Measurements from ENCODE around the gene CSHL1.

Gene CSHL1

GRCh38 chr17:63944736-63945499 is 33.9 kb upstream of the CSHL1 start:
- Mint-ChIP-seq H3K9me3 (no peaks in the 10 kb centered on the region), H3K4me1 (peaks cover 12% of the 10 kb centered on the region), H3K27me3 (no peaks in the 10 kb centered on the region), H3K27ac (no peak overlapping the region), H3K36me3 (no peaks in the 10 kb centered on the region), H3K4me3 (peak overlapping the region; percentile 42)

GRCh38 chr17:63943745-63944144 is 32.7 kb upstream of the CSHL1 start:
- Mint-ChIP-seq H3K9me3 (no peaks in the 10 kb centered on the region), H3K36me3 (no peaks in the 10 kb centered on the region), H3K4me3 (no peak overlapping the region), H3K27ac (peak overlapping the region; percentile 4), H3K27me3 (no peaks in the 10 kb centered on the region), H3K4me1 (peaks cover 12% of the 10 kb centered on the region)

GRCh38 chr17:63942309-63942985 is 31.4 kb upstream of the CSHL1 start:
- Mint-ChIP-seq H3K4me1 (peaks cover 12% of the 10 kb centered on the region), H3K27ac (no peak overlapping the region), H3K36me3 (no peaks in the 10 kb centered on the region), H3K4me3 (no peak overlapping the region), H3K9me3 (no peaks in the 10 kb centered on the region), H3K27me3 (no peaks in the 10 kb centered on the region)

- Mint-ChIP-seq H3K4me3 (no peak overlapping the region), H3K4me1 (peaks cover 10% of the 10 kb centered on the region), H3K36me3 (no peaks in the 10 kb centered on the region), H3K27me3 (no peaks in the 10 kb centered on the region), H3K27ac (no peak overlapping the region), H3K9me3 (no peaks in the 10 kb centered on the region)
These were observed 30.7 kb upstream of the CSHL1 start for GRCh38 chr17:63941751-63942150.

- Mint-ChIP-seq H3K9me3 (no peaks in the 10 kb centered on the region), H3K4me3 (no peak overlapping the region), H3K27ac (no peak overlapping the region), H3K27me3 (no peaks in the 10 kb centered on the region), H3K4me1 (peaks cover 6% of the 10 kb centered on the region), H3K36me3 (no peaks in the 10 kb centered on the region)
These were observed 30.1 kb upstream of the CSHL1 start for GRCh38 chr17:63941162-63941561.

GRCh38 chr17:63940584-63940983 is 29.5 kb upstream of the CSHL1 start:
- Mint-ChIP-seq H3K4me1 (peaks cover 6% of the 10 kb centered on the region), H3K36me3 (no peaks in the 10 kb centered on the region), H3K9me3 (no peaks in the 10 kb centered on the region), H3K27ac (no peak overlapping the region), H3K4me3 (no peak overlapping the region), H3K27me3 (no peaks in the 10 kb centered on the region)

- Mint-ChIP-seq H3K9me3 (no peaks in the 10 kb centered on the region), H3K27me3 (no peaks in the 10 kb centered on the region), H3K27ac (no peak overlapping the region), H3K4me1 (no peaks in the 10 kb centered on the region), H3K36me3 (no peaks in the 10 kb centered on the region), H3K4me3 (no peak overlapping the region)
These were observed 28.8 kb upstream of the CSHL1 start for GRCh38 chr17:63939884-63940283.

- H3K27ac Mint-ChIP-seq = peak overlapping the region; percentile 12
- H3K4me1 Mint-ChIP-seq = no peaks in the 10 kb centered on the region
- H3K4me3 Mint-ChIP-seq = no peak overlapping the region
- H3K36me3 Mint-ChIP-seq = no peaks in the 10 kb centered on the region
- H3K9me3 Mint-ChIP-seq = no peaks in the 10 kb centered on the region
- H3K27me3 Mint-ChIP-seq = no peaks in the 10 kb centered on the region
These were observed 28.3 kb upstream of the CSHL1 start for GRCh38 chr17:63939401-63939800.

- Mint-ChIP-seq H3K36me3 (no peaks in the 10 kb centered on the region), H3K4me3 (no peak overlapping the region), H3K27ac (no peak overlapping the region), H3K9me3 (no peaks in the 10 kb centered on the region), H3K27me3 (no peaks in the 10 kb centered on the region), H3K4me1 (peaks cover 2% of the 10 kb centered on the region)
These were observed 26.9 kb upstream of the CSHL1 start for GRCh38 chr17:63937920-63938319.

GRCh38 chr17:63937319-63937718 is 26.3 kb upstream of the CSHL1 start:
- H3K4me1 Mint-ChIP-seq = peaks cover 8% of the 10 kb centered on the region
- no peaks in the 10 kb centered on the region for H3K36me3 Mint-ChIP-seq
- no peak overlapping the region for H3K4me3 Mint-ChIP-seq
- no peak overlapping the region for H3K27ac Mint-ChIP-seq
- no peaks in the 10 kb centered on the region for H3K9me3 Mint-ChIP-seq
- no peaks in the 10 kb centered on the region for H3K27me3 Mint-ChIP-seq

- H3K27me3 Mint-ChIP-seq = no peaks in the 10 kb centered on the region
- peaks cover 25% of the 10 kb centered on the region for H3K4me1 Mint-ChIP-seq
- H3K36me3 Mint-ChIP-seq = no peaks in the 10 kb centered on the region
- H3K4me3 Mint-ChIP-seq = no peak overlapping the region
- H3K9me3 Mint-ChIP-seq = no peaks in the 10 kb centered on the region
- H3K27ac Mint-ChIP-seq = no peak overlapping the region
These were observed 23.4 kb upstream of the CSHL1 start for GRCh38 chr17:63934183-63935112.

GRCh38 chr17:63933598-63933997 is 22.5 kb upstream of the CSHL1 start:
- no peaks in the 10 kb centered on the region for H3K9me3 Mint-ChIP-seq
- peaks cover 25% of the 10 kb centered on the region for H3K4me1 Mint-ChIP-seq
- H3K27ac Mint-ChIP-seq = no peak overlapping the region
- no peak overlapping the region for H3K4me3 Mint-ChIP-seq
- H3K27me3 Mint-ChIP-seq = no peaks in the 10 kb centered on the region
- peaks cover 1% of the 10 kb centered on the region for H3K36me3 Mint-ChIP-seq

- H3K9me3 Mint-ChIP-seq = no peaks in the 10 kb centered on the region
- peak overlapping the region; percentile 94 for H3K4me3 Mint-ChIP-seq
- peak overlapping the region; percentile 96 for H3K27ac Mint-ChIP-seq
- H3K27me3 Mint-ChIP-seq = no peaks in the 10 kb centered on the region
- H3K36me3 Mint-ChIP-seq = peaks cover 1% of the 10 kb centered on the region
- peaks cover 25% of the 10 kb centered on the region for H3K4me1 Mint-ChIP-seq
These were observed 21.7 kb upstream of the CSHL1 start for GRCh38 chr17:63932721-63933120.

- no peaks in the 10 kb centered on the region for H3K27me3 Mint-ChIP-seq
- peak within 1 kb of the TSS; percentile 94 for H3K4me3 Mint-ChIP-seq
- H3K36me3 Mint-ChIP-seq = peaks cover 1% of the 10 kb centered on the region
- no peaks in the 10 kb centered on the region for H3K9me3 Mint-ChIP-seq
- H3K27ac Mint-ChIP-seq = peak within 1 kb of the TSS; percentile 96
- peaks cover 25% of the 10 kb centered on the region for H3K4me1 Mint-ChIP-seq
These were observed 21.0 kb upstream of the CSHL1 start, which contains the start of gene CD79B for GRCh38 chr17:63931981-63932561. CD79B (minus strand) TSS chr17:63932331; CDS start chr17:63932261, 70 bp downstream.

GRCh38 chr17:63930951-63931575 is 20.0 kb upstream of the CSHL1 start:
- Mint-ChIP-seq H3K9me3 (no peaks in the 10 kb centered on the region), H3K4me3 (peak overlapping the region; percentile 94), H3K4me1 (peaks cover 25% of the 10 kb centered on the region), H3K36me3 (peaks cover 1% of the 10 kb centered on the region), H3K27ac (no peak overlapping the region), H3K27me3 (no peaks in the 10 kb centered on the region)

Measured in activated naive CD4-positive, alpha-beta T cell treated with anti-CD3 and anti-CD28 coated beads, Interleukin-2, amount 50 U/mL, for 24 hours (primary cell).